Germinal center (tissue), 1 donor: ENCODE results near the gene ANO6.
"Not testable (repeated sequence)": the region's sequence is repeated elsewhere in the genome, so short reads cannot be mapped to it uniquely, and the experiment has no call there.

Experiments
- DNase-seq: peaks from one replicate; pipeline ENCODE4 v3.0.0; 2012; ENCODE audit warnings: mixed read lengths, low spot score

Gene ANO6

GRCh38 chr12:45309836-45310626 is 94.1 kb downstream of the ANO6 start:
- DNase-seq = no peak

GRCh38 chr12:45310627-45310968 is 94.7 kb downstream of the ANO6 start:
- DNase-seq = no peak

GRCh38 chr12:45312012-45312411 is 96.1 kb downstream of the ANO6 start:
- DNase-seq = no peak

- DNase-seq = no peak
These were observed 98.9 kb downstream of the ANO6 start for GRCh38 chr12:45314770-45315169.

GRCh38 chr12:45315462-45315861 is 99.6 kb downstream of the ANO6 start:
- DNase-seq = no peak

- not testable (repeated sequence) for DNase-seq
These were observed 101.4 kb downstream of the ANO6 start for GRCh38 chr12:45317261-45317660.

GRCh38 chr12:45322810-45323209 is 106.9 kb downstream of the ANO6 start:
- no peak for DNase-seq

- no peak for DNase-seq
These were observed 108.5 kb downstream of the ANO6 start for GRCh38 chr12:45324391-45324790.

GRCh38 chr12:45326358-45326975 is 110.6 kb downstream of the ANO6 start:
- DNase-seq = no peak

GRCh38 chr12:45327823-45328383 is 112.0 kb downstream of the ANO6 start:
- DNase-seq = no peak

GRCh38 chr12:45329238-45329637 is 113.3 kb downstream of the ANO6 start:
- DNase-seq = no peak

- DNase-seq = no peak
These were observed 113.8 kb downstream of the ANO6 start for GRCh38 chr12:45329702-45330101.

- no peak for DNase-seq
These were observed 115.7 kb downstream of the ANO6 start for GRCh38 chr12:45331552-45331951.

- no peak for DNase-seq
These were observed 118.5 kb downstream of the ANO6 start for GRCh38 chr12:45334396-45334795.

GRCh38 chr12:45336331-45336730 is 120.4 kb downstream of the ANO6 start:
- DNase-seq = no peak

- DNase-seq = no peak
These were observed 121.1 kb downstream of the ANO6 start for GRCh38 chr12:45336762-45337596.

GRCh38 chr12:45337835-45338234 is 121.9 kb downstream of the ANO6 start:
- DNase-seq = no peak

GRCh38 chr12:45338272-45338671 is 122.4 kb downstream of the ANO6 start:
- no peak for DNase-seq

- DNase-seq = no peak
These were observed 123.1 kb downstream of the ANO6 start for GRCh38 chr12:45339035-45339434.

- no peak for DNase-seq
These were observed 126.3 kb downstream of the ANO6 start for GRCh38 chr12:45342171-45342570.

GRCh38 chr12:45342848-45343247 is 127.0 kb downstream of the ANO6 start:
- no peak for DNase-seq

- DNase-seq = no peak
These were observed 127.6 kb downstream of the ANO6 start for GRCh38 chr12:45343269-45344051.
